HG03196 (cell line): ENCODE data around the gene SNAPC4.
"Not testable (repeated sequence)": the region's sequence is repeated elsewhere in the genome, so short reads cannot be mapped to it uniquely, and the experiment has no call there.

Source experiments
- ATAC-seq: cut with Tn5 transposase; IDR thresholded peaks from one replicate; pipeline ENCODE4 v1.9.1; 2021; ENCODE audit not compliant: unreplicated experiment

Gene SNAPC4

DNA sequence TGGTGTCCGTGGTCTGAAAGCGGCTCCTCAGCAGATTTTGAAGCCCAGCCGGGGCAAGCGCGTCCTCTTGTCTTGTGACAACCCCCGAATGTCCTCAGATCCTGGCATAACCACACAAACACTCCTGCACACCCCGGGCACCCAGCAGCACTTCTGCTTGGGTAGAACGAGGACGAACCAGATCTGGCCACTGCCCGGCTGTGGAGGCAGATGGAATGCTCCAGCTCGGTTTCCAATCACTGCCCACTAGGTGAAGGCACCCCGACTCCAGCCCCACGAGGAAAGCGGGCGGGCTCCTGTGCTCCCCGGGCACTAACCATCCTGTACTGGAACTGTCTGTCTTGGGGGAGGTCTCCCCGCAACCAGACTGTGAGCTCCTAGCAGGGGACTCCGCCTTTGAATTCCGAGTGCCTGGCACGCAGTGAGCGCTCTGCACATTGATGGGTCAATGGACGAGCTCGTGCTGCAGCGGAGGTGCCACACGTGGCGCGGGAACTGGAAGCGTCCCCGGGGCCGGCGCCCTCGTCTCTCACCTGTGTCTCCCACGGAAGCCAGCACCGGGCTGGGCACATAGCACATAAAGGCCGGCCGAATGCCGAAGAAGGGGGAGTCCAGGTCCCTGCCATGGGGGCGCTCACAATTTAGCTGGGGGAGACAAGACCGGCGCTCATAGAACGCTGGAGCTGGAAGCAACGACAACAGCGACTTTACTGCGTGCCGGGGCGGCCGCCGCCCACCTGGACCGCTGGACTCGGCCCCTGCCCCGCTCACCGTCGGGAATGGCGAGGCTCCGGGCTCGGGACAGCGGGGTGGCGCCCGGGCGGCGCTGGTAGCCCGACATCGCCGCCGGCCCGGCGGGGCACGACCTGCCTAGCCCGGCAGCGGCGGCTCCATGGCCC is 9.8 kb upstream of the SNAPC4 start:
- ATAC-seq = peak; percentile 31

- ATAC-seq = no peak
Measured at GRCh38 chr9:136407911-136408310, 7.9 kb upstream of the SNAPC4 start.

GRCh38 chr9:136407061-136407460 is 7.1 kb upstream of the SNAPC4 start:
- ATAC-seq = not testable (repeated sequence)

DNA sequence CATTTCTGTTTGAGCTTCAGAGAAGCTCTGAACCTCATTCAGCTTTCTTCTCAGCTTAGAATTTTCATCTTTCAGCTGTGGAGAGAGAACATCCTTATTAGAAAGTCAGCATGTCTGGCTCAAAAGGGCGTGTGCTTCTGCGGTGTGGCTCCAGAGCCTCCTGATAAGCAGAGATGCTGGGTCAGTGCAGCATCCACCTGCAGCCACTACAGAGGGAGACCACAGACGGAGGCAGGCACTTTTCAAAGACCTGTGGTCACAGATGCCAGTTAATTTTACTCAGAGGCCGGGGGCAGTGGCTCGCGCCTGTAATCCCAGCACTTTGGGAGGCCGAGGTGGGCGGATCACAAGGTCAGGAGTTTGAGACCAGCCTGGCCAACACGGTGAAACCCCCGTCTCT is 5.9 kb upstream of the SNAPC4 start:
- ATAC-seq = not testable (repeated sequence)

DNA sequence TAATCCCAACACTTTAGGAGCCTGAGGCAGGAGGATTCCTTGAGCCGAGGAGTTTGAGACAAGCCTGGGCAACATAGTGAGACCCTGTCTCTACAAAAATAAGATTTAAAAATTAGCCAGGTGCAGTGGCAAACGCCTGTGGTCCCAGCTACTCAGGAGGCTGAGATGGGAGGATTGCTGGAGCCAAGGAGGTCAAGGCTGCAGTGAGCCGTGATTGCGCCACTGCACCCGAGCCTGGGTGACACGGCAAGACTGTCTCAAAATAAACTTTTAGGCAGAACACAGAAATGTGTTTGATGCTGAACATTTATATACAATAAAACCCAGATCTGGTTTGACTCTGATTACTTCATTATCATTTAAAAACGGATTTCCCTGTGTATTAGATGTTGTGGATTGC is 5.5 kb upstream of the SNAPC4 start:
- no peak for ATAC-seq

GRCh38 chr9:136404801-136405136 is 4.8 kb upstream of the SNAPC4 start:
- ATAC-seq = no peak

DNA sequence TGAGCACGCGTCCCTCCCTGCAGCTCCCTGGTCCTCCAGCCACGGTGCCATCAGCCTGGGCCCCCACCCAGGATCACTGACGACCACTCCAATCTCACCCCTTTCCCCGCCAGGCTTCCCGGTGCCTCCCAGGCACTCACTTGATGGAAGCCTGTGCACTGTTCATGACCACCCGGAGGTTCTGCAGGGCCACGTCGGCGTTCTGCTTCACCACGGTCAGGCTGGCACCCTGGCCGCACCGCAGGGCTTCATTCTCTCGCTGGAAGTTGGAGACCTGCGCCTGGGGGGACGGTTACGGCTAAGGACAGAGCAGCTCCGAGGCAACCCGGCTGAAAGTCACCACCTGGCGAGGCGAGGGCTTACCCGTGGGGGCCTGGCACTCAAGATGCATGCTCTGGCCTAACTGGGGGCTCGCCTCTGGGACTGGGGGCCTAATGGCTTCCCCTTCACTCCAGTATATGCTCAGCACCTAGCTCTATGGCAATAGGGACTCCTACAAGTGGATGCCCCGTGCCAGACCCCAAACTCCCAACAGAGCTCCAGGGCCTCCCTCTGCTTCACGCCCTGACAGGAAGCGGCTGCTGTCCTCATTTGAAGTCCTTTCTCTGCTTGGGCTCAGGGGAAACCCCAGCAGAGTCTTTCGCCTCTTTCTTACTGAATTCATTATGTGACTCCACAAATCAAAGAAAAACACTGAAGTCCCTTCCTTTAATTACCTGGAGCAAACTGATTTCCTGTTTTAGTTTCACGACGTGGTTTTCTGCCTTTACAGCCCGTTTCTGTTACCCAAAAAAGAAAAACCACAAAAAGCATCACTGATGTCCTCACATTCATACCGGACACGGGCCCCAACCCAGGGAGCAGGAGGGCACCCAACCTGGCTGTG is 4.2 kb upstream of the SNAPC4 start:
- ATAC-seq = no peak

DNA sequence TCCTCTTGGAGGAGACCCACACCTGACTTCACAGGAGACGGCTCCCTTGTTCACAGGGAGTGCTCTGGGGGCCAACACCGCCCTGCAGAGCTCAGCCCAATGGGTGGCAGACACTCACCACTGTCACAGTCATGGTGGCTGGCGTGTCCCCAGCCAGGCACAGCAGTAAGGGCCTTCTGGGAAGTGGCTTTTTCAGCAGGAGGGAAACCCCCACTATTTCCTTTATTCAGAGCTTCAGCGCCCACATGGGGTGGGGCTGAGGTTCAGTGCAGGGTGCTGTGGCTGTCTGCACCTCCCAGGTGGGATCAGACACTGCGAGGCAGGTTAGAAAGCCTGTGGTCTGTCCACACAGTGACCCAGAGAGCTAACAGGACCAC is 3.6 kb upstream of the SNAPC4 start:
- no peak for ATAC-seq

- no peak for ATAC-seq
Measured at GRCh38 chr9:136402067-136402466, 2.1 kb upstream of the SNAPC4 start.

GRCh38 chr9:136401173-136401922 is 1.4 kb upstream of the SNAPC4 start:
- ATAC-seq = no peak

DNA sequence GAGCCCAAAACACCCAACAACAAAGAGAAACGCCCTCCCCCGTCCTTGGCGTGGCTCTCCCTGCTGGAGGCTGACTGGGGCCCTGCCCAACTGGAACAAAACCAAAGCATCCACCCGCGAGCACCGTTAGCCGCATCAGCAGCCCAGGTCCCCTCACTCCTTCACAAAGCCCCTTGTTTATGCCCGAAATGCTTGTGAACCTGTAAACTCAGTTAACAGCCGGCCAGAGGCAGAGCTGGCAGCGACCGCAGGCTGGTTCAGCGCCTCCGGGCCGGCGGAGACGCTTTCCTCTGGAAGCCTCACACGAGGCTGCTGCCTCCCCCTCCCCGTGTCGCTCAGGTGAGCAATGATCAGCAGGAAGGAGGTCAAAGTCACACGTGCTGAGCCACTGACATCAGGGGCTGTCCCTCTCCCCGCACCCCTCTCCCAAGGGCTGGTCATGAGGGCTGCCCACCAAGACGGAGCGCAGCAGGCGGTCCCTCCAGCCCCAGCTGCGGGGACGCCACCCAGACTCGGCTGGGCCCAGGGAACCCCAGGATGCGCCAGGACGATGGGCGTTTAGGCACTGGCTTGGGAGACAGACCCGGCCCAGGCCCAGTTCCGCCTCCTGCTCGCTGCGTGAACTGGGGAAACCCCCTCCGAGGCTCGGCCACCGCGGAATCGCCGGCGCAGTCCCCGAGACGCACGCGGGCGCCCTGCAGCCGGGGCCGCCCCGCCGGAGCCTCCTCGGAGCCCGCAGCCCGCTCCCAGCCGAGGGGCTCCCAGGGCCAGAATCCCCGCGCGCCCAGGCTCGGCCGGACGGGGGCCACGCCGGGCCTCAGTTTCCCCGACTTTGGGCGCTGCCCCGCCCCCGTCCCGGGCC is 563 bp downstream of the SNAPC4 start:
- peak; percentile 31 for ATAC-seq

DNA sequence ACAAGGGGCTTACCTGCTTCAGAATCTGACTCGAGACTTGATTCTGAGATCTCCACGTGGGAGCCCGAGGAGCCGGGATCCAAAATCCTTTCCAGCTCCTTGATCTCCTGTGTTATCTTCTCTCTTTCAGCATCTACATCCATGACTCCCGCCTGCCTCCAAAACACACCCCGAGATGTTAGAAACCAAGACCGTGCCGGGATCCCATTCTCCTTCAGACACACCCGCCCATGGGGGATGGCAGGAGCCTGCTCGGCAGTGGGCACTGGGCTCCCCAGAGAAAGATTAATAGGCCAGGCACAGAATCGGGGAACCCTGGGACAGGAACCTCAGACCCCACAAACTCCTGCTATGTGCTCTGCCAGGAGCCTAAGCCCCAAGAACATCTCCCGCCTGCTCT is 1.7 kb downstream of the SNAPC4 start:
- no peak for ATAC-seq

DNA sequence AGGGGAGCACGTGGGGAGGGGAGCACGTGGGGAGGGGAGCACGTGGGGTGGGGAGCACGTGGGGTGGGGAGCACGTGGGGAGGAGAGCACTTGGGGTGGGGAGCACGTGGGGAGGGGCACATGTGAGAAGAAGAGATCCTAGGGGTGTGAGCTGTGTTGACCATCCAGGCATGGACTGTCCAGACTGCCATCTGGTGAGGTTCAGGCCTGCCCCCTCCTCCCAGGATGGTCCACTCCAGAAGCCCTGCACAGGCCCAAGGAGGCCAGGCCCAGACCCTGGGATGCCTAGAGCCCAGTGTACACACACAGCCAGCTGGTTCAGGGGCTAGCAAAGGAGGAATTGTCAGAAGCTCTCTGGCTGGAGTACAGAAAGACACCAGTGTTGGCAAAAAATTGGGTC is 2.3 kb downstream of the SNAPC4 start:
- no peak for ATAC-seq

GRCh38 chr9:136396219-136396515 is 3.8 kb downstream of the SNAPC4 start:
- ATAC-seq = no peak

GRCh38 chr9:136395345-136396218 is 4.4 kb downstream of the SNAPC4 start:
- no peak for ATAC-seq

- ATAC-seq = no peak
Measured at GRCh38 chr9:136395020-136395340, 5.0 kb downstream of the SNAPC4 start.

- ATAC-seq = no peak
Measured at GRCh38 chr9:136394312-136395019, 5.5 kb downstream of the SNAPC4 start.

- ATAC-seq = no peak
Measured at GRCh38 chr9:136393531-136393930, 6.4 kb downstream of the SNAPC4 start.
